Measurements from ENCODE around the gene CYTH2.

DNA sequence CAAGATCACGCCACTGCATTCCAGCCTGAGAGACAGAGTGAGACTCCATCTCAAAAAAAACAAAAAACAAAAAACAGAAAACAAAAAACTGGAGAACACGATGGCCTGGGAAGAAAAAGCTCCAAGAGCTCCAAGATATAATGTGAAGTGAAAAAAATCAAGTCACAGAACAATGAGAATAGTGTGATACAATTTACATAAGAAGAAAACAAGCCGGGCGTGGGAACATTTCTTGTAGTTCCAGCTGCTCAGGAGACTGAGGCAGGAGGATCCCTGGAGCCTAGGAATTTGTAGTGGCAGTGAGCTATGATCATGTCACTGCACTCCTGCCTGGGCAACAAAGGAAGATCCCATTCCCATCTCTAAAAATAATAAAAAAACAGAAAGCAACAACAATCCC is 51.0 kb downstream of the CYTH2 start:
- TF ChIP-seq KDM1A (IDR thresholded peaks at IDR 0.05; ENCODE audit: low read depth) (no peak), NR3C1 (IDR thresholded peaks at IDR 0.05) (no peak), HOXB5 (CRISPR knock-in tag; IDR thresholded peaks at IDR 0.05) (no peak), EP300 (IDR thresholded peaks at IDR 0.05) (no peak), RAD21 (conservative IDR thresholded peaks at IDR 0.05 in 1 of 2, IDR thresholded peaks at IDR 0.05 in 1 of 2) (no peak), KDM5A (IDR thresholded peaks at IDR 0.05) (no peak), POLR2A (IDR thresholded peaks at IDR 0.05; ENCODE audit: low read length) (no peak)
- TF ChIP-seq, protein P1, sequence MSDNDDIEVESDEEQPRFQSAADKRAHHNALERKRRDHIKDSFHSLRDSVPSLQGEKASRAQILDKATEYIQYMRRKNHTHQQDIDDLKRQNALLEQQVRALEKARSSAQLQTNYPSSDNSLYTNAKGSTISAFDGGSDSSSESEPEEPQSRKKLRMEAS (IDR thresholded peaks at IDR 0.05) = no peak
- TF ChIP-seq, protein P2, sequence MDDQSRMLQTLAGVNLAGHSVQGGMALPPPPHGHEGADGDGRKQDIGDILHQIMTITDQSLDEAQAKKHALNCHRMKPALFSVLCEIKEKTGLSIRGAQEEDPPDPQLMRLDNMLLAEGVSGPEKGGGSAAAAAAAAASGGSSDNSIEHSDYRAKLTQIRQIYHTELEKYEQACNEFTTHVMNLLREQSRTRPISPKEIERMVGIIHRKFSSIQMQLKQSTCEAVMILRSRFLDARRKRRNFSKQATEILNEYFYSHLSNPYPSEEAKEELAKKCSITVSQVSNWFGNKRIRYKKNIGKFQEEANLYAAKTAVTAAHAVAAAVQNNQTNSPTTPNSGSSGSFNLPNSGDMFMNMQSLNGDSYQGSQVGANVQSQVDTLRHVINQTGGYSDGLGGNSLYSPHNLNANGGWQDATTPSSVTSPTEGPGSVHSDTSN (IDR thresholded peaks at IDR 0.05) = no peak
- TF ChIP-seq, protein P3, sequence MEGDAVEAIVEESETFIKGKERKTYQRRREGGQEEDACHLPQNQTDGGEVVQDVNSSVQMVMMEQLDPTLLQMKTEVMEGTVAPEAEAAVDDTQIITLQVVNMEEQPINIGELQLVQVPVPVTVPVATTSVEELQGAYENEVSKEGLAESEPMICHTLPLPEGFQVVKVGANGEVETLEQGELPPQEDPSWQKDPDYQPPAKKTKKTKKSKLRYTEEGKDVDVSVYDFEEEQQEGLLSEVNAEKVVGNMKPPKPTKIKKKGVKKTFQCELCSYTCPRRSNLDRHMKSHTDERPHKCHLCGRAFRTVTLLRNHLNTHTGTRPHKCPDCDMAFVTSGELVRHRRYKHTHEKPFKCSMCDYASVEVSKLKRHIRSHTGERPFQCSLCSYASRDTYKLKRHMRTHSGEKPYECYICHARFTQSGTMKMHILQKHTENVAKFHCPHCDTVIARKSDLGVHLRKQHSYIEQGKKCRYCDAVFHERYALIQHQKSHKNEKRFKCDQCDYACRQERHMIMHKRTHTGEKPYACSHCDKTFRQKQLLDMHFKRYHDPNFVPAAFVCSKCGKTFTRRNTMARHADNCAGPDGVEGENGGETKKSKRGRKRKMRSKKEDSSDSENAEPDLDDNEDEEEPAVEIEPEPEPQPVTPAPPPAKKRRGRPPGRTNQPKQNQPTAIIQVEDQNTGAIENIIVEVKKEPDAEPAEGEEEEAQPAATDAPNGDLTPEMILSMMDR (IDR thresholded peaks at IDR 0.05) = no peak
- TF ChIP-seq, protein P4, sequence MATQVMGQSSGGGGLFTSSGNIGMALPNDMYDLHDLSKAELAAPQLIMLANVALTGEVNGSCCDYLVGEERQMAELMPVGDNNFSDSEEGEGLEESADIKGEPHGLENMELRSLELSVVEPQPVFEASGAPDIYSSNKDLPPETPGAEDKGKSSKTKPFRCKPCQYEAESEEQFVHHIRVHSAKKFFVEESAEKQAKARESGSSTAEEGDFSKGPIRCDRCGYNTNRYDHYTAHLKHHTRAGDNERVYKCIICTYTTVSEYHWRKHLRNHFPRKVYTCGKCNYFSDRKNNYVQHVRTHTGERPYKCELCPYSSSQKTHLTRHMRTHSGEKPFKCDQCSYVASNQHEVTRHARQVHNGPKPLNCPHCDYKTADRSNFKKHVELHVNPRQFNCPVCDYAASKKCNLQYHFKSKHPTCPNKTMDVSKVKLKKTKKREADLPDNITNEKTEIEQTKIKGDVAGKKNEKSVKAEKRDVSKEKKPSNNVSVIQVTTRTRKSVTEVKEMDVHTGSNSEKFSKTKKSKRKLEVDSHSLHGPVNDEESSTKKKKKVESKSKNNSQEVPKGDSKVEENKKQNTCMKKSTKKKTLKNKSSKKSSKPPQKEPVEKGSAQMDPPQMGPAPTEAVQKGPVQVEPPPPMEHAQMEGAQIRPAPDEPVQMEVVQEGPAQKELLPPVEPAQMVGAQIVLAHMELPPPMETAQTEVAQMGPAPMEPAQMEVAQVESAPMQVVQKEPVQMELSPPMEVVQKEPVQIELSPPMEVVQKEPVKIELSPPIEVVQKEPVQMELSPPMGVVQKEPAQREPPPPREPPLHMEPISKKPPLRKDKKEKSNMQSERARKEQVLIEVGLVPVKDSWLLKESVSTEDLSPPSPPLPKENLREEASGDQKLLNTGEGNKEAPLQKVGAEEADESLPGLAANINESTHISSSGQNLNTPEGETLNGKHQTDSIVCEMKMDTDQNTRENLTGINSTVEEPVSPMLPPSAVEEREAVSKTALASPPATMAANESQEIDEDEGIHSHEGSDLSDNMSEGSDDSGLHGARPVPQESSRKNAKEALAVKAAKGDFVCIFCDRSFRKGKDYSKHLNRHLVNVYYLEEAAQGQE (IDR thresholded peaks at IDR 0.05) = no peak

Measured in A549 (cell line).